Mesodermal cell (in vitro differentiated cells): ENCODE results near the gene LNPEP.

Experiments used
- H3K27ac ChIP-seq: 2 replicates; pipeline ENCODE4 v1.7.0; 2013; ENCODE audit warnings: mild to moderate bottlenecking, low read depth, low read length, moderate library complexity; ENCODE audit not compliant: severe bottlenecking
- H3K36me3 ChIP-seq: 2 replicates; pipeline ENCODE4 v1.7.1; 2013; ENCODE audit warnings: mild to moderate bottlenecking, low read length, moderate library complexity; ENCODE audit not compliant: control insufficient read depth, insufficient read depth
- H3K4me1 ChIP-seq: one replicate; pipeline ENCODE4 v1.7.1; 2013; ENCODE audit warnings: mild to moderate bottlenecking, low read length; ENCODE audit not compliant: insufficient read depth, control insufficient read depth, poor library complexity, severe bottlenecking
- H3K4me3 ChIP-seq: 2 replicates; pipeline ENCODE4 v1.7.0; 2013; ENCODE audit warnings: low read length, control low read depth, mild to moderate bottlenecking; ENCODE audit not compliant: insufficient read depth, poor library complexity, severe bottlenecking; ENCODE audit errors: extremely low read depth
- H3K9me3 ChIP-seq: 2 replicates; pipeline ENCODE4 v1.7.1; 2013; ENCODE audit warnings: mild to moderate bottlenecking, low read length, moderate library complexity; ENCODE audit not compliant: control insufficient read depth
- WGBS, 2 experiments: methylation state at CpG; one replicate each; pipeline ENCODE4 v1.1.5; 2013; ENCODE audit warnings: missing lambda C conversion rate in 2 of 2; ENCODE audit not compliant: insufficient coverage in 2 of 2; 5-methylcytosine and 5-hydroxymethylcytosine counted together

The LNPEP gene

GRCh38 chr5:96973532-96974401, 37.9 kb downstream of the LNPEP start:
- 86% methylated on average over 1 of the region's 2 CpGs; no CpG with 5 or more reads in 1 of the 2 experiments for WGBS, 2 experiments
- no peak overlapping the region for H3K27ac ChIP-seq
- no peak overlapping the region for H3K4me3 ChIP-seq
- H3K9me3 ChIP-seq: no peaks in the 10 kb centered on the region
- peaks cover 5% of the 10 kb centered on the region for H3K4me1 ChIP-seq
- H3K36me3 ChIP-seq: no peaks in the 10 kb centered on the region

DNA sequence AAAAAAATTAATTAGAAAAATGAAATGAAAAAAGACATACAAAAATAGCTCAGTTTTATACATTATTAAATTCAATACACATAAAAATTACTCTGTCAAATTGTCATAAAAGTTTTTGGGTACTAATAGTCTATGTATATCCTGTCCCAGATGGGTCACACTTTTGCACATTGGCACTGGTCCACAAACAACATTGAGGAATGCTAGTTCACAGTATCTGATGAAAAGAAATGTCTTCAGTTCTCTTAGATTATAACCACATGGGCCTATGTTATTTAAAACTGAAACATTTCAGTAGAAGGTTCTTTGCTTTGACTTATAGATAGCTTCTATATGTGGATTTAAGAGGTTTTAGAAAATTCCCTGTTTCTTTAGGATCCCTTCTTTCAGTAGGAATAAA, 39.8 kb downstream of the LNPEP start:
- Histone ChIP-seq H3K36me3 (peaks cover 13% of the 10 kb centered on the region), H3K4me3 (no peak overlapping the region), H3K4me1 (peaks cover 3% of the 10 kb centered on the region), H3K27ac (no peak overlapping the region), H3K9me3 (no peaks in the 10 kb centered on the region)

- Histone ChIP-seq H3K36me3 (peaks cover 13% of the 10 kb centered on the region), H3K4me3 (no peak overlapping the region), H3K4me1 (peaks cover 3% of the 10 kb centered on the region), H3K27ac (no peak overlapping the region), H3K9me3 (no peaks in the 10 kb centered on the region)
- WGBS, 2 experiments: 78 to 90% methylated on average over 4 to 5 of the region's 6 CpGs
Observed at GRCh38 chr5:96977228-96977627, 41.3 kb downstream of the LNPEP start.

GRCh38 chr5:96978812-96979449, 43.1 kb downstream of the LNPEP start:
- H3K36me3 ChIP-seq: peaks cover 13% of the 10 kb centered on the region
- no peak overlapping the region for H3K27ac ChIP-seq
- H3K9me3 ChIP-seq: no peaks in the 10 kb centered on the region
- no peak overlapping the region for H3K4me3 ChIP-seq
- WGBS, 2 experiments: 87 to 93% methylated on average over 4 of the region's 5 CpGs
- H3K4me1 ChIP-seq: peaks cover 3% of the 10 kb centered on the region

- H3K4me3 ChIP-seq: no peak overlapping the region
- H3K36me3 ChIP-seq: peaks cover 11% of the 10 kb centered on the region
- H3K9me3 ChIP-seq: no peaks in the 10 kb centered on the region
- no peak overlapping the region for H3K27ac ChIP-seq
- 55 to 57% methylated on average over 1 of the region's 1 CpG for WGBS, 2 experiments
- H3K4me1 ChIP-seq: no peaks in the 10 kb centered on the region
Observed at GRCh38 chr5:96984506-96985192, 48.8 kb downstream of the LNPEP start.

GRCh38 chr5:96986450-96986849, 50.6 kb downstream of the LNPEP start:
- Histone ChIP-seq H3K27ac (no peak overlapping the region), H3K36me3 (peaks cover 8% of the 10 kb centered on the region)

GRCh38 chr5:96990102-96990501, 54.2 kb downstream of the LNPEP start:
- Histone ChIP-seq H3K9me3 (peaks cover 3% of the 10 kb centered on the region), H3K4me3 (no peak overlapping the region), H3K36me3 (peaks cover 8% of the 10 kb centered on the region), H3K4me1 (no peaks in the 10 kb centered on the region), H3K27ac (no peak overlapping the region)
- WGBS, 2 experiments: 76 to 91% methylated on average over 3 of the region's 4 CpGs

More at GRCh38 chr5:96986450-96986849, 50.6 kb downstream of the LNPEP start:
- no peak overlapping the region for H3K4me3 ChIP-seq
- WGBS, 2 experiments: 83 to 91% methylated on average over 1 of the region's 3 CpGs
- H3K4me1 ChIP-seq: no peaks in the 10 kb centered on the region
- peaks cover 3% of the 10 kb centered on the region for H3K9me3 ChIP-seq

DNA sequence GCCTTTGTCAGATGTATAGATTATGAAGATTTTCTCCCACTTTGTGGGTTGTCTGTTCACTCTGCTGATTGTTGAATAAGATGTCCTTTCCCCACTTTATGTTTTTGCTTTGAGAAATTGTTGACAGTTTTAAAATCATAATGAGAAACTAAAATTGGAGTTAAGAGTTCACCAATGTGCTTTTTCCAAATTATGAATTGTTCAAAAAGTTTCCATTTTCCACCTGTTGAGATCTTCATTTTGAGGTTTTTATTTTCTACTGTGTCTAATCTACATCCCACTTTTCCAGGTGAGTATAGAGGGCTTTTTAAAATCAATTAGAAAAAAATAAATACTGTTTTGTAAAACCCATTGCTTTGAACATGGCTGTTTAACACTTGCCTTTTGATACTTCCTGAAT, 55.8 kb downstream of the LNPEP start:
- Histone ChIP-seq H3K4me3 (no peak overlapping the region), H3K36me3 (peaks cover 4% of the 10 kb centered on the region), H3K4me1 (no peaks in the 10 kb centered on the region), H3K27ac (no peak overlapping the region), H3K9me3 (peaks cover 3% of the 10 kb centered on the region)

DNA sequence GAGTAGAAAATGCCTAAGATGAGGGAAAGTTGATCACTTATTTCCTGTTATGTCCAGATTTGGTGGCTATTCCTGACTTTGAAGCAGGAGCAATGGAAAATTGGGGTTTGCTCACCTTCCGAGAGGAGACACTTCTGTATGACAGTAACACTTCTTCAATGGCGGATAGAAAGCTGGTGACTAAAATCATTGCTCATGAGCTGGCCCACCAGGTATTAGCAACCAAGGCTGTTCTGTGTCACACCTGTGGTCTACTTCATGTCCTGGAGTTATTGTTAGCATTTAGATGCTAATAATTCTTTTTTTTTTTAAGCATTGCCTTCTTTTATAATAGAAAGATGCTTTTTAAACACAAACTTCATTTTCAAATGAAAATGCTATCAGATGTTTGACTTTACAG, 57.9 kb downstream of the LNPEP start:
- WGBS, 2 experiments: 89 to 100% methylated on average over 2 of the region's 2 CpGs
- no peak overlapping the region for H3K4me3 ChIP-seq
- no peaks in the 10 kb centered on the region for H3K4me1 ChIP-seq
- peaks cover 3% of the 10 kb centered on the region for H3K9me3 ChIP-seq
- peaks cover 4% of the 10 kb centered on the region for H3K36me3 ChIP-seq
- no peak overlapping the region for H3K27ac ChIP-seq

DNA sequence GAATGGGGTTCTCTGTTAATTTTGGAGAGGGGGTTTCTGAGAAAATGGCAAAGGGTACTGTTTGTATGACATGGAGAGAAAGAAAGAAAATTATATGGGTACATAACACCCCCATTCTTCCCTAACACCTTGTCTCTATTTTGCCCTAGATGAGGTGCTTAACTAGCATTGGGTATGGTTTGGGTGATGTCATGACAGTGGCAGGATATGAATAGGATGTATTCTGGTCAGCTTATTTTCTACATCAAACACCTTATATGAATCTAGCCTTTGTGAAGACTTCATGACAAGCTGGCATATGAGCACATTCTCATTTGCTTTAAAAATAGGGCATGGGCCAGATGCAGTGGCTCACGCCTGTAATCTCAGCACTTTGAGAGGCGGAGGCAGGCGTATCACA, 58.6 kb downstream of the LNPEP start:
- peaks cover 3% of the 10 kb centered on the region for H3K9me3 ChIP-seq
- no peak overlapping the region for H3K27ac ChIP-seq
- peaks cover 4% of the 10 kb centered on the region for H3K36me3 ChIP-seq
- 90 to 100% methylated on average over 3 of the region's 3 CpGs for WGBS, 2 experiments
- H3K4me1 ChIP-seq: no peaks in the 10 kb centered on the region
- no peak overlapping the region for H3K4me3 ChIP-seq
